Measurements from ENCODE around the gene ATR. TPM values are rescaled to one million over a fixed set of nuclear protein-coding genes. Genes with fewer than 3 reads are reported as not detected.
"Not testable (repeated sequence)": the region's sequence is repeated elsewhere in the genome, so short reads cannot be mapped to it uniquely, and the experiment has no call there.

The ATR gene
- polyA plus RNA-seq, 1 donor from 2014 or later, result 26.1 TPM

DNA sequence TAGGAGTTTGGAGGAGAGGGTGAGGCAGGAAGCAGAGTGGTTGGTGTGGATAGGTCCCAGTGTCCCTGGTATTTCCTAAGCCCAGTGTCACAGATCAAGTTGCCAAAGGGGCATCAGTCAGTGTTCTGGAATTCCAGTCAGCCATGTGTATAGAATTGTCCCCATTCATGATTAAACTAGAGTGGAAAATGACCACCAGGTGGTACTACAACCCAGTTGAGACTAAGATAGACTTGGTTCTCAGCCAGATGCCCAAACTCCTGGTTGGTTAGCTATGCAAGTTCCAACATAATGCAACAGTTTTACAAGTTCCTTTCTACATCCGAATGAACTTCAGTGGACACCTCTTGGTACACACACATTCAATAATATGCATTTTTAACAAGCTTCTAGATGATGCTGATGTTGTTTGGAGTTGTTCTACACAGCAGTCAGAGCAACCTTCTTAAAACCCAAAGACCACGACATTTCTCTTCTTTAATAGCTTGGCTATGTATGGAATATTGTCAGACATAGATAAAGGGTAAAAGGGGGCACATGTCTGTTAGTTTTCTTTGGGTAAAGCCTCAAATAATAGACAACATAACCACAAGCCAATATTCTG lies 8.4 kb upstream of the ATR start:
- TF ChIP-seq RAD21 (conservative IDR thresholded peaks at IDR 0.05) (peak; percentile 77), TAF1 (IDR thresholded peaks at IDR 0.05; ENCODE audit: low read depth) (no peak), MXI1 (conservative IDR thresholded peaks at IDR 0.05; ENCODE audit: poor library complexity, severe bottlenecking) (no peak), EZH2 (IDR thresholded peaks at IDR 0.05; ENCODE audit: borderline replicate concordance, insufficient read depth, low read length, poor library complexity, severe bottlenecking) (no peak), POLR2AphosphoS5 (IDR thresholded peaks at IDR 0.05) (no peak), SMC3 (conservative IDR thresholded peaks at IDR 0.05; ENCODE audit: poor library complexity) (peak; percentile 87)
- TF ChIP-seq, protein P1, sequence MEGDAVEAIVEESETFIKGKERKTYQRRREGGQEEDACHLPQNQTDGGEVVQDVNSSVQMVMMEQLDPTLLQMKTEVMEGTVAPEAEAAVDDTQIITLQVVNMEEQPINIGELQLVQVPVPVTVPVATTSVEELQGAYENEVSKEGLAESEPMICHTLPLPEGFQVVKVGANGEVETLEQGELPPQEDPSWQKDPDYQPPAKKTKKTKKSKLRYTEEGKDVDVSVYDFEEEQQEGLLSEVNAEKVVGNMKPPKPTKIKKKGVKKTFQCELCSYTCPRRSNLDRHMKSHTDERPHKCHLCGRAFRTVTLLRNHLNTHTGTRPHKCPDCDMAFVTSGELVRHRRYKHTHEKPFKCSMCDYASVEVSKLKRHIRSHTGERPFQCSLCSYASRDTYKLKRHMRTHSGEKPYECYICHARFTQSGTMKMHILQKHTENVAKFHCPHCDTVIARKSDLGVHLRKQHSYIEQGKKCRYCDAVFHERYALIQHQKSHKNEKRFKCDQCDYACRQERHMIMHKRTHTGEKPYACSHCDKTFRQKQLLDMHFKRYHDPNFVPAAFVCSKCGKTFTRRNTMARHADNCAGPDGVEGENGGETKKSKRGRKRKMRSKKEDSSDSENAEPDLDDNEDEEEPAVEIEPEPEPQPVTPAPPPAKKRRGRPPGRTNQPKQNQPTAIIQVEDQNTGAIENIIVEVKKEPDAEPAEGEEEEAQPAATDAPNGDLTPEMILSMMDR (IDR thresholded peaks at IDR 0.05; ENCODE audit: poor library complexity, severe bottlenecking), result peak; percentile 75
- TF ChIP-seq, protein P2, sequence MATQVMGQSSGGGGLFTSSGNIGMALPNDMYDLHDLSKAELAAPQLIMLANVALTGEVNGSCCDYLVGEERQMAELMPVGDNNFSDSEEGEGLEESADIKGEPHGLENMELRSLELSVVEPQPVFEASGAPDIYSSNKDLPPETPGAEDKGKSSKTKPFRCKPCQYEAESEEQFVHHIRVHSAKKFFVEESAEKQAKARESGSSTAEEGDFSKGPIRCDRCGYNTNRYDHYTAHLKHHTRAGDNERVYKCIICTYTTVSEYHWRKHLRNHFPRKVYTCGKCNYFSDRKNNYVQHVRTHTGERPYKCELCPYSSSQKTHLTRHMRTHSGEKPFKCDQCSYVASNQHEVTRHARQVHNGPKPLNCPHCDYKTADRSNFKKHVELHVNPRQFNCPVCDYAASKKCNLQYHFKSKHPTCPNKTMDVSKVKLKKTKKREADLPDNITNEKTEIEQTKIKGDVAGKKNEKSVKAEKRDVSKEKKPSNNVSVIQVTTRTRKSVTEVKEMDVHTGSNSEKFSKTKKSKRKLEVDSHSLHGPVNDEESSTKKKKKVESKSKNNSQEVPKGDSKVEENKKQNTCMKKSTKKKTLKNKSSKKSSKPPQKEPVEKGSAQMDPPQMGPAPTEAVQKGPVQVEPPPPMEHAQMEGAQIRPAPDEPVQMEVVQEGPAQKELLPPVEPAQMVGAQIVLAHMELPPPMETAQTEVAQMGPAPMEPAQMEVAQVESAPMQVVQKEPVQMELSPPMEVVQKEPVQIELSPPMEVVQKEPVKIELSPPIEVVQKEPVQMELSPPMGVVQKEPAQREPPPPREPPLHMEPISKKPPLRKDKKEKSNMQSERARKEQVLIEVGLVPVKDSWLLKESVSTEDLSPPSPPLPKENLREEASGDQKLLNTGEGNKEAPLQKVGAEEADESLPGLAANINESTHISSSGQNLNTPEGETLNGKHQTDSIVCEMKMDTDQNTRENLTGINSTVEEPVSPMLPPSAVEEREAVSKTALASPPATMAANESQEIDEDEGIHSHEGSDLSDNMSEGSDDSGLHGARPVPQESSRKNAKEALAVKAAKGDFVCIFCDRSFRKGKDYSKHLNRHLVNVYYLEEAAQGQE (IDR thresholded peaks at IDR 0.05; ENCODE audit: borderline replicate concordance), result no peak
- Histone ChIP-seq H3K9ac (ENCODE audit: low read length) (no peak overlapping the region), H3F3A (ENCODE audit: insufficient read depth, low read length, poor library complexity, severe bottlenecking) (no peaks in the 10 kb centered on the region), H3K4me2 (ENCODE audit: low read length) (no peak overlapping the region), H2AFZ (ENCODE audit: low read depth, low read length) (no peak overlapping the region), H3K36me3 (ENCODE audit: insufficient read depth, low read length) (no peaks in the 10 kb centered on the region), H3K27me3 (ENCODE audit: insufficient read depth, low read depth, low read length) (no peaks in the 10 kb centered on the region), H4K20me1 (ENCODE audit: insufficient read depth) (no peaks in the 10 kb centered on the region), H3K4me3 (ENCODE audit: low read length) (no peak overlapping the region), H3K9me2 (ENCODE audit: insufficient read depth, low read length) (no peaks in the 10 kb centered on the region), H3K79me2 (replicated peaks; ENCODE audit: insufficient read depth, low read length) (no peaks in the 10 kb centered on the region), H3K27ac (ENCODE audit: low read length) (no peak overlapping the region), H3K9me3 (ENCODE audit: low read length) (no peaks in the 10 kb centered on the region)

DNA sequence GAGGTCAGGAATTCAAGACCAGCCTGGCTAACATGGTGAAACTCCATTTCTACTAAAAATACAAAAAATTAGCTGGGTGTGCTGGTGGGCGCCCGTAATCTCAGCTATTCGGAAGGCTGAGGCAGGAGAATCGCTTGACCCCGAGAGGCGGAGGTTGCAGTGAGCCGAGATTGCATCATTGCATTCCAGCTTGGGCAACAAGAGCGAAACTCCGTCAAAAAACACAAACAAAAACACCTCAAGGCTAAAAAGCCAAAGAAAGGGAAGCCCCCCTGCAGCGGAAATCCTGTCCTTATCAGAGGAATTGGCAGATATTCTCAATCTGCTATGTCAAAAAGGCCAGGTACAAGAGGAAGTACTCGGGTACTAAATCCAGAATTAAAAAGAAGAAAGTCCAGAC lies 2.5 kb upstream of the ATR start:
- H3K9me3 ChIP-seq (ENCODE audit: low read length); H3K36me3 ChIP-seq (ENCODE audit: insufficient read depth, low read length); H3K27me3 ChIP-seq (ENCODE audit: insufficient read depth, low read depth, low read length); H3K9me2 ChIP-seq (ENCODE audit: insufficient read depth, low read length); H3K9ac ChIP-seq (ENCODE audit: low read length); H3K4me3 ChIP-seq (ENCODE audit: low read length); H4K20me1 ChIP-seq (ENCODE audit: insufficient read depth); H2AFZ ChIP-seq (ENCODE audit: low read depth, low read length); H3K27ac ChIP-seq (ENCODE audit: low read length); H3F3A ChIP-seq (ENCODE audit: insufficient read depth, low read length, poor library complexity, severe bottlenecking); H3K4me2 ChIP-seq (ENCODE audit: low read length): not testable (repeated sequence)
- peaks cover 14% of the 10 kb centered on the region for H3K79me2 ChIP-seq (replicated peaks; ENCODE audit: insufficient read depth, low read length)

- H3K4me3 ChIP-seq (ENCODE audit: low read length), result no peak overlapping the region
- H3K36me3 ChIP-seq (ENCODE audit: insufficient read depth, low read length), result no peaks in the 10 kb centered on the region
- H3K9me3 ChIP-seq (ENCODE audit: low read length), result no peaks in the 10 kb centered on the region
- H3F3A ChIP-seq (ENCODE audit: insufficient read depth, low read length, poor library complexity, severe bottlenecking), result no peaks in the 10 kb centered on the region
- no peak overlapping the region for H3K9ac ChIP-seq (ENCODE audit: low read length)
- no peak overlapping the region for H3K4me2 ChIP-seq (ENCODE audit: low read length)
- no peaks in the 10 kb centered on the region for H4K20me1 ChIP-seq (ENCODE audit: insufficient read depth)
- TF ChIP-seq MXI1 (conservative IDR thresholded peaks at IDR 0.05; ENCODE audit: poor library complexity, severe bottlenecking) (no peak), TAF1 (IDR thresholded peaks at IDR 0.05; ENCODE audit: low read depth) (no peak), POLR2AphosphoS5 (IDR thresholded peaks at IDR 0.05) (no peak), EP300 (conservative IDR thresholded peaks at IDR 0.05; ENCODE audit: poor library complexity, severe bottlenecking) (no peak), EZH2 (IDR thresholded peaks at IDR 0.05; ENCODE audit: borderline replicate concordance, insufficient read depth, low read length, poor library complexity, severe bottlenecking) (no peak), SMC3 (conservative IDR thresholded peaks at IDR 0.05; ENCODE audit: poor library complexity) (no peak), RAD21 (conservative IDR thresholded peaks at IDR 0.05) (no peak)
- TF ChIP-seq, protein P1 (IDR thresholded peaks at IDR 0.05; ENCODE audit: poor library complexity, severe bottlenecking), result no peak
- TF ChIP-seq, protein P2 (IDR thresholded peaks at IDR 0.05; ENCODE audit: borderline replicate concordance), result no peak
- H3K27ac ChIP-seq (ENCODE audit: low read length), result no peak overlapping the region
- no peaks in the 10 kb centered on the region for H3K27me3 ChIP-seq (ENCODE audit: insufficient read depth, low read depth, low read length)
- no peak overlapping the region for H2AFZ ChIP-seq (ENCODE audit: low read depth, low read length)
- H3K9me2 ChIP-seq (ENCODE audit: insufficient read depth, low read length), result no peaks in the 10 kb centered on the region
- H3K79me2 ChIP-seq (replicated peaks; ENCODE audit: insufficient read depth, low read length), result peaks cover 14% of the 10 kb centered on the region
These were observed 1.5 kb upstream of the ATR start for GRCh38 chr3:142580061-142580423.

Data from neural cell (in vitro differentiated cells).